AG09319 (cell line): ENCODE results near the gene P2RY2.

Source experiments
- DNase-seq: peaks from one replicate; pipeline ENCODE4 v3.0.0-alpha.2; 2010; ENCODE audit warnings: low read depth; ENCODE audit errors: extremely low read depth
- CTCF ChIP-seq: IDR thresholded peaks from 2 replicates; pipeline ENCODE4 v1.5.1; 2011; ENCODE audit warnings: low read depth, mild to moderate bottlenecking, inconsistent platforms, low read length, moderate library complexity

Gene P2RY2

GRCh38 chr11:73262851-73263495, 44.9 kb downstream of the P2RY2 start:
- TF ChIP-seq CTCF = no peak
- no peak for DNase-seq

GRCh38 chr11:73263640-73264039, 45.6 kb downstream of the P2RY2 start:
- no peak for TF ChIP-seq CTCF
- DNase-seq = no peak

GRCh38 chr11:73265278-73265810, 47.3 kb downstream of the P2RY2 start:
- TF ChIP-seq CTCF = no peak
- no peak for DNase-seq

GRCh38 chr11:73265853-73266645, 48.0 kb downstream of the P2RY2 start:
- no peak for DNase-seq
- TF ChIP-seq CTCF = no peak

GRCh38 chr11:73266646-73267020, 48.6 kb downstream of the P2RY2 start:
- DNase-seq = no peak
- no peak for TF ChIP-seq CTCF

- no peak for DNase-seq
- TF ChIP-seq CTCF = no peak
Observed at GRCh38 chr11:73267122-73267846, 49.2 kb downstream of the P2RY2 start.
